ENCODE measurements around the gene OR2M5. TPM values are rescaled to one million over a fixed set of nuclear protein-coding genes. Genes with fewer than 3 reads are reported as not detected.

OR2M5 gene
- total and polyA plus RNA-seq, 2 of the 8 experiments (the other 6 are each of a cell fraction or from before 2014, with no cell fraction given), result not detected

DNA sequence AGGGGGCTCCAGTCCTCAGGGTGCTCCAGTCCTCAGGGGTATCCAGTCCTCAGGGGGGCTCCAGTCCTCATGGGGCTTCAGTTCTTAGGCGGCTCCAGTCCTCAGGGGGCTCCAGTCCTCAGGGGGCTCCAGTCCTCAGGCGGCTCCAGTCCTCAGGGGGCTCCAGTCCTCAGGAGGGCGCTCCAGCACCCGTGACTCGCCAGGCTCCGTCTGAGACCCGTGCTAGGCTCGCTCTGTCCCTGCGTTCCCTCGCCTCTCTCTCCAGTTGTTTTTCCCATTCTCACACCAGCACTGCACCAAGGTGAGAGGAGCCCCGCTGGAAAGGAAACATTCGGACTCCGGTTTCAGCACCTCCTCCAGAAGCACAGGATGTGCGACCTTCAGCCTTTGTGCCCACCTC lies 20.2 kb downstream of the OR2M5 start:
- Histone ChIP-seq H3K23me2 (ENCODE audit: low read depth, low read length) (no peaks in the 10 kb centered on the region), H3K18ac (ENCODE audit: extremely low read depth, low read length) (no peak overlapping the region), H2BK15ac (ENCODE audit: low read length) (no peak overlapping the region), H2BK20ac (ENCODE audit: low read length) (no peak overlapping the region), H3K36me3 (ENCODE audit: control insufficient read depth in 2 of 4, insufficient read depth in 4 of 4, low read length in 3 of 4) (no peaks in the 10 kb centered on the region; a peak in 1 of 8 replicates), H4K8ac (ENCODE audit: extremely low read depth, insufficient read depth, low read length) (no peak overlapping the region), H2BK120ac (replicated peaks; ENCODE audit: low read depth, low read length) (no peak overlapping the region), H3K4me1 (replicated peaks in 1 of 4; ENCODE audit: control insufficient read depth in 3 of 4, insufficient read depth in 4 of 4, low read length in 3 of 4) (no peaks in the 10 kb centered on the region), H3K4me3 (ENCODE audit: extremely low read depth in 1 of 4, insufficient read depth in 2 of 4, low read depth in 3 of 4, low read length in 4 of 4) (no peak overlapping the region), H2BK5ac (ENCODE audit: low read depth, low read length) (no peak overlapping the region), H2AFZ (ENCODE audit: low read length) (no peak overlapping the region), H4K91ac (replicated peaks; ENCODE audit: insufficient read length, low read length) (no peak overlapping the region), H2BK12ac (ENCODE audit: low read depth, low read length) (no peak overlapping the region), H3K27ac (ENCODE audit: low read depth, low read length) (no peak overlapping the region), H3K79me1 (ENCODE audit: low read depth, low read length) (no peaks in the 10 kb centered on the region), H2AK5ac (ENCODE audit: low read depth, low read length) (no peak overlapping the region), H4K5ac (ENCODE audit: insufficient read length, low read depth, low read length) (no peak overlapping the region), H3K27me3 (replicated peaks in 1 of 4; ENCODE audit: control insufficient read depth in 3 of 4, extremely low read depth in 1 of 4, insufficient read depth in 3 of 4, low read length in 3 of 4) (no peaks in the 10 kb centered on the region), H4K20me1 (replicated peaks in 1 of 2; ENCODE audit: control insufficient read depth in 1 of 2, insufficient read depth in 2 of 2, low read length in 2 of 2) (no peaks in the 10 kb centered on the region), H3K79me2 (ENCODE audit: control insufficient read depth in 1 of 2, insufficient read depth in 2 of 2, low read length in 2 of 2) (no peaks in the 10 kb centered on the region), H3K56ac (replicated peaks; ENCODE audit: insufficient read length, low read depth, low read length) (no peak overlapping the region), H3K14ac (ENCODE audit: insufficient read length) (no peak overlapping the region), H3K9me3 (ENCODE audit: insufficient read depth in 2 of 2, low read depth in 1 of 2, low read length in 1 of 2) (peaks cover 25 to 35% of the 10 kb centered on the region in 2 experiments), H3K4me2 (ENCODE audit: insufficient read depth in 1 of 2, low read depth in 2 of 2, low read length in 2 of 2) (no peak overlapping the region), H3K9ac (replicated peaks in 1 of 4; ENCODE audit: extremely low read depth in 1 of 4, low read depth in 3 of 4, low read length in 3 of 4) (no peak overlapping the region), H3K4ac (replicated peaks; ENCODE audit: insufficient read length, low read depth, low read length) (no peak overlapping the region), H3K23ac (ENCODE audit: insufficient read length) (no peak overlapping the region)
- POLR2A ChIA-PET (ENCODE audit: partially characterized antibody), result no interaction called here
- DNase-seq (ENCODE audit: low read depth in 1 of 2, low spot score in 2 of 2) (no peak), FAIRE-seq (no peak)
- CTCF ChIA-PET (ENCODE audit: partially characterized antibody), result no interaction called here
- WGBS, 2 experiments (ENCODE audit: extremely low coverage in 1 of 2, insufficient coverage in 1 of 2, insufficient read length in 1 of 2, insufficient replicate concordance in 2 of 2, low coverage in 1 of 2, low lambda C conversion rate in 2 of 2, missing lambda C conversion rate in 1 of 2), result 91% methylated on average over 12 of the region's 14 CpGs; no CpG with 5 or more reads in 1 of the 2 experiments
- TF ChIP-seq HDAC6 (IDR thresholded peaks at IDR 0.05; ENCODE audit: low read depth, low read length) (no peak), CEBPB (IDR thresholded peaks at IDR 0.05; ENCODE audit: low read depth, low read length) (no peak), ASH2L (IDR thresholded peaks at IDR 0.05; ENCODE audit: low read length) (no peak), CBX8 (IDR thresholded peaks at IDR 0.05; ENCODE audit: borderline replicate concordance, low read depth, low read length) (no peak), ZNF274 (IDR thresholded peaks at IDR 0.05; ENCODE audit: borderline replicate concordance, extremely low read depth, low read length) (no peak), KDM4A (IDR thresholded peaks at IDR 0.05; ENCODE audit: low read depth, low read length, severe bottlenecking) (no peak), POLR2A (IDR thresholded peaks at IDR 0.05; ENCODE audit: control extremely low read depth in 1 of 2, low read depth in 2 of 2, low read length in 2 of 2) (no peak), SIRT6 (IDR thresholded peaks at IDR 0.05; ENCODE audit: low read length) (no peak)
- TF ChIP-seq, protein P1, sequence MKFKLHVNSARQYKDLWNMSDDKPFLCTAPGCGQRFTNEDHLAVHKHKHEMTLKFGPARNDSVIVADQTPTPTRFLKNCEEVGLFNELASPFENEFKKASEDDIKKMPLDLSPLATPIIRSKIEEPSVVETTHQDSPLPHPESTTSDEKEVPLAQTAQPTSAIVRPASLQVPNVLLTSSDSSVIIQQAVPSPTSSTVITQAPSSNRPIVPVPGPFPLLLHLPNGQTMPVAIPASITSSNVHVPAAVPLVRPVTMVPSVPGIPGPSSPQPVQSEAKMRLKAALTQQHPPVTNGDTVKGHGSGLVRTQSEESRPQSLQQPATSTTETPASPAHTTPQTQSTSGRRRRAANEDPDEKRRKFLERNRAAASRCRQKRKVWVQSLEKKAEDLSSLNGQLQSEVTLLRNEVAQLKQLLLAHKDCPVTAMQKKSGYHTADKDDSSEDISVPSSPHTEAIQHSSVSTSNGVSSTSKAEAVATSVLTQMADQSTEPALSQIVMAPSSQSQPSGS (IDR thresholded peaks at IDR 0.05; ENCODE audit: low read length), result no peak
